Measurements from ENCODE around the gene OR51E1. TPM values are rescaled to one million over a fixed set of nuclear protein-coding genes. Genes with fewer than 3 reads are reported as not detected.

The OR51E1 gene
- polyA plus RNA-seq, 1 donor (not counting 4 experiments of a cell fraction or from before 2014, with no cell fraction given) = not detected

- H3K27me3 ChIP-seq (ENCODE audit: control insufficient read depth, extremely low read depth, insufficient read depth, low read length) = peaks cover 6% of the 10 kb centered on the region
- FAIRE-seq (no peak), DNase-seq (ENCODE audit: low read depth, low spot score) (no peak)
- dilution Hi-C loops (cut with MboI; ENCODE audit: extremely low pct_ligation_motif_present, low sequenced_read_pairs) = no loop called here
- H4K20me1 ChIP-seq (ENCODE audit: control insufficient read depth, extremely low read depth, insufficient read depth, low read length) = no peaks in the 10 kb centered on the region
- no peak overlapping the region for H3K4me3 ChIP-seq (ENCODE audit: control insufficient read depth in 2 of 3, extremely low read depth in 1 of 3, insufficient read depth in 2 of 3, low read depth in 1 of 3, low read length in 3 of 3)
- H3K79me2 ChIP-seq (ENCODE audit: control insufficient read depth, insufficient read depth, low read length) = no peaks in the 10 kb centered on the region
- no peak overlapping the region for H3K9ac ChIP-seq (ENCODE audit: control insufficient read depth, extremely low read depth, insufficient read depth, low read length)
- no peak overlapping the region for H3K4me2 ChIP-seq (ENCODE audit: control insufficient read depth, extremely low read depth, insufficient read depth, low read depth, low read length)
- no peaks in the 10 kb centered on the region for H3K9me3 ChIP-seq (ENCODE audit: control insufficient read depth, low read depth, low read length)
- H3K36me3 ChIP-seq (ENCODE audit: control insufficient read depth in 2 of 2, extremely low read depth in 1 of 2, insufficient read depth in 2 of 2, low read length in 2 of 2) = no peaks in the 10 kb centered on the region
- H3K4me1 ChIP-seq (ENCODE audit: control insufficient read depth, extremely low read depth, insufficient read depth, low read length) = no peaks in the 10 kb centered on the region
- H2AFZ ChIP-seq (ENCODE audit: control insufficient read depth, low read length) = no peak overlapping the region
- H3K9me1 ChIP-seq (ENCODE audit: control insufficient read depth, extremely low read depth, insufficient read depth, low read length) = no peaks in the 10 kb centered on the region
- TF ChIP-seq EZH2 (IDR thresholded peaks at IDR 0.05; ENCODE audit: low read length) = no peak
- no peak for TF ChIP-seq CTCF (optimal IDR thresholded peaks at IDR 0.05 in 1 of 3, IDR thresholded peaks at IDR 0.05 in 1 of 3, conservative IDR thresholded peaks at IDR 0.05 in 1 of 3; ENCODE audit: extremely low read depth in 1 of 3, insufficient read depth in 2 of 3, low read length in 3 of 3)
- no peak overlapping the region for H3K27ac ChIP-seq (ENCODE audit: control insufficient read depth, insufficient read depth, low read length)
Measured at GRCh38 chr11:4641501-4641900, 2.3 kb upstream of the OR51E1 start.

GRCh38 chr11:4642043-4642442 lies 1.7 kb upstream of the OR51E1 start:
- Histone ChIP-seq H3K9me3 (ENCODE audit: control insufficient read depth, low read depth, low read length) (no peaks in the 10 kb centered on the region), H3K9ac (ENCODE audit: control insufficient read depth, extremely low read depth, insufficient read depth, low read length) (no peak overlapping the region), H3K4me1 (ENCODE audit: control insufficient read depth, extremely low read depth, insufficient read depth, low read length) (no peaks in the 10 kb centered on the region), H3K27me3 (ENCODE audit: control insufficient read depth, extremely low read depth, insufficient read depth, low read length) (peaks cover 6% of the 10 kb centered on the region), H3K79me2 (ENCODE audit: control insufficient read depth, insufficient read depth, low read length) (no peaks in the 10 kb centered on the region), H3K4me3 (ENCODE audit: control insufficient read depth in 2 of 3, extremely low read depth in 1 of 3, insufficient read depth in 2 of 3, low read depth in 1 of 3, low read length in 3 of 3) (no peak overlapping the region), H3K27ac (ENCODE audit: control insufficient read depth, insufficient read depth, low read length) (no peak overlapping the region), H3K36me3 (ENCODE audit: control insufficient read depth in 2 of 2, extremely low read depth in 1 of 2, insufficient read depth in 2 of 2, low read length in 2 of 2) (no peaks in the 10 kb centered on the region), H3K9me1 (ENCODE audit: control insufficient read depth, extremely low read depth, insufficient read depth, low read length) (no peaks in the 10 kb centered on the region), H3K4me2 (ENCODE audit: control insufficient read depth, extremely low read depth, insufficient read depth, low read depth, low read length) (no peak overlapping the region), H4K20me1 (ENCODE audit: control insufficient read depth, extremely low read depth, insufficient read depth, low read length) (no peaks in the 10 kb centered on the region), H2AFZ (ENCODE audit: control insufficient read depth, low read length) (no peak overlapping the region)
- DNase-seq (ENCODE audit: low read depth, low spot score) (no peak), FAIRE-seq (no peak)
- dilution Hi-C loops (cut with MboI; ENCODE audit: extremely low pct_ligation_motif_present, low sequenced_read_pairs) = no loop called here
- TF ChIP-seq EZH2 (IDR thresholded peaks at IDR 0.05; ENCODE audit: low read length) (no peak), CTCF (optimal IDR thresholded peaks at IDR 0.05 in 1 of 3, IDR thresholded peaks at IDR 0.05 in 1 of 3, conservative IDR thresholded peaks at IDR 0.05 in 1 of 3; ENCODE audit: extremely low read depth in 1 of 3, insufficient read depth in 2 of 3, low read length in 3 of 3) (no peak)
